Measurements from ENCODE around the gene TENM4.

- TF ChIP-seq CTCF (conservative IDR thresholded peaks at IDR 0.05; ENCODE audit: low read length) (no peak), EZH2phosphoT487 (IDR thresholded peaks at IDR 0.05; ENCODE audit: borderline replicate concordance, low read depth, low read length) (no peak)
These were observed 12.8 kb upstream of the TENM4 start for GRCh38 chr11:79453617-79454016.
